ENCODE measurements around the gene NAA80.
"Not testable (repeated sequence)": the region's sequence is repeated elsewhere in the genome, so short reads cannot be mapped to it uniquely, and the experiment has no call there.

GRCh38 chr3:50312041-50312440 lies 12.8 kb upstream of the NAA80 start:
- not testable (repeated sequence) for TF ChIP-seq POLR2AphosphoS5 (IDR thresholded peaks at IDR 0.05; ENCODE audit: borderline replicate concordance, low read depth, low read length); EZH2 (IDR thresholded peaks at IDR 0.05)

Measured in SK-N-MC (cell line).